B cell (primary cell): ENCODE data around the gene MAST2. TPM values are rescaled to one million over a fixed set of nuclear protein-coding genes. Genes with fewer than 3 reads are reported as not detected.

ENCODE experiments used
- ATAC-seq: fragments of 200-7000 bp; cut with Tn5 transposase; one replicate; pipeline ENCODE4 v1.10.0; 2021; ENCODE audit warnings: low read depth, mild to moderate bottlenecking, moderate number of reproducible peaks, moderate library complexity
- CTCF ChIA-PET: fragments of 350-600 bp; sonication (Branson Sonifier 250); formaldehyde crosslinking; loops from one replicate; lab custom pipeline; 2021; ENCODE audit warnings: antibody characterized with exemption, inconsistent platforms; lab: Charles Lee
- POLR2A ChIA-PET: fragments of 350-600 bp; sonication (Branson Sonifier 250); formaldehyde crosslinking; loops from one replicate; lab custom pipeline; 2021; ENCODE audit warnings: antibody characterized with exemption; lab: Charles Lee
- DNase-seq: peaks from one replicate; pipeline ENCODE4 v3.0.0; 2013
- H2AFZ ChIP-seq: 2 replicates; pipeline ENCODE4 v1.6.1; 2012; ENCODE audit warnings: mild to moderate bottlenecking, low read depth, low read length; ENCODE audit not compliant: insufficient read depth, poor library complexity, severe bottlenecking
- H3K27ac ChIP-seq, 2 donors: 1 replicate in 1 of 2; 2 replicates in 1 of 2; pipeline ENCODE4 v1.5.1; 2012 to 2013; ENCODE audit warnings: low read length in 2 of 2, mild to moderate bottlenecking in 2 of 2, moderate library complexity in 1 of 2
- H3K27me3 ChIP-seq, 4 experiments: fragments of 200-600 bp in 1 of 4; sonication (generic) in 1 of 4; replicated peaks in 1 of 4; 1 replicate in 2 of 4; 2 replicates in 2 of 4; pipeline versions ENCODE4 v1.6.1 to v1.7.0; 2013 to 2016; ENCODE audit warnings: low read length in 3 of 4, mild to moderate bottlenecking in 2 of 4, mixed read lengths in 1 of 4, moderate library complexity in 1 of 4; ENCODE audit not compliant: insufficient read depth in 4 of 4, control insufficient read depth in 3 of 4; ENCODE audit errors: control extremely low read depth in 1 of 4
- H3K36me3 ChIP-seq, 2 experiments: replicated peaks in 1 of 2; 1 replicate in 1 of 2; 2 replicates in 1 of 2; pipeline versions ENCODE4 v1.6.1 to v1.7.1; 2013; ENCODE audit warnings: low read length in 1 of 2; ENCODE audit not compliant: insufficient read depth in 2 of 2, control insufficient read depth in 1 of 2; ENCODE audit errors: control extremely low read depth in 1 of 2, extremely low read depth in 1 of 2
- H3K4me1 ChIP-seq, 2 donors: fragments of 200-600 bp in 1 of 2; sonication (generic) in 1 of 2; 1 replicate in 1 of 2; 2 replicates in 1 of 2; pipeline versions ENCODE4 v1.5.1 to v1.6.1; 2013 to 2017; ENCODE audit warnings: low read length in 2 of 2; ENCODE audit not compliant: control insufficient read depth in 2 of 2, insufficient read depth in 2 of 2
- H3K4me2 ChIP-seq: replicated peaks from 2 replicates; pipeline ENCODE3; 2012; ENCODE audit warnings: mild to moderate bottlenecking, low read depth, low read length; ENCODE audit not compliant: poor library complexity, severe bottlenecking
- H3K4me3 ChIP-seq, 5 experiments: fragments of 200-600 bp in 1 of 5; sonication (generic) in 1 of 5; 1 replicate in 3 of 5; 2 replicates in 2 of 5; pipeline versions ENCODE4 v1.5.1 to v1.7.0; 2011 to 2016; ENCODE audit warnings: low read length in 4 of 5, mild to moderate bottlenecking in 4 of 5, low read depth in 2 of 5, control low read depth in 1 of 5, moderate library complexity in 1 of 5; ENCODE audit not compliant: insufficient read depth in 1 of 5; ENCODE audit errors: control extremely low read depth in 1 of 5, extremely low read depth in 1 of 5
- H3K79me2 ChIP-seq: fragments of 200-600 bp; sonication (generic); one replicate; pipeline ENCODE4 v1.6.0; 2016; ENCODE audit warnings: low read length; ENCODE audit not compliant: control insufficient read depth, insufficient read depth
- H3K9ac ChIP-seq: fragments of 200-600 bp; sonication (generic); 2 replicates; pipeline ENCODE4 v1.6.1; 2017; ENCODE audit warnings: mild to moderate bottlenecking, low read length, moderate library complexity
- H3K9me3 ChIP-seq, 3 donors: one replicate each; pipeline versions ENCODE4 v1.6.1 to v1.7.1; 2013; ENCODE audit warnings: low read length in 2 of 3; ENCODE audit not compliant: control insufficient read depth in 2 of 3, insufficient read depth in 1 of 3; ENCODE audit errors: control extremely low read depth in 1 of 3
- H4K20me1 ChIP-seq: 2 replicates; pipeline ENCODE4 v1.6.0; 2012; ENCODE audit warnings: mild to moderate bottlenecking, low read length; ENCODE audit not compliant: insufficient read depth, control insufficient read depth, poor library complexity, severe bottlenecking
- H3K27ac Mint-ChIP-seq: one replicate; pipeline ENCODE4 v1.8.0; 2021; ENCODE audit warnings: mixed read lengths
- H3K27me3 Mint-ChIP-seq: one replicate; pipeline ENCODE4 v1.8.0; 2021; ENCODE audit warnings: mixed read lengths
- H3K4me1 Mint-ChIP-seq: one replicate; pipeline ENCODE4 v1.8.0; 2021; ENCODE audit warnings: mixed read lengths
- H3K4me3 Mint-ChIP-seq: one replicate; pipeline ENCODE4 v1.8.0; 2021; ENCODE audit warnings: mixed read lengths
- H3K9me3 Mint-ChIP-seq: one replicate; pipeline ENCODE4 v1.8.0; 2022; ENCODE audit warnings: mixed read lengths; ENCODE audit not compliant: insufficient read depth
- CTCF ChIP-seq: fragments of 200-600 bp; IDR thresholded peaks from one replicate; pipeline ENCODE4 v1.8.0; 2022; ENCODE audit warnings: antibody characterized with exemption, mild to moderate bottlenecking
- EZH2 ChIP-seq: IDR thresholded peaks from 2 replicates; pipeline ENCODE4 v1.6.1; 2012; ENCODE audit warnings: borderline replicate concordance, low read depth, mild to moderate bottlenecking, moderate library complexity, low read length; ENCODE audit not compliant: insufficient read depth, poor library complexity, severe bottlenecking
- WGBS: methylation state at CpG from one replicate; pipeline ENCODE4 v1.1.5; 2013; ENCODE audit warnings: missing lambda C conversion rate; ENCODE audit not compliant: insufficient coverage; 5-methylcytosine and 5-hydroxymethylcytosine counted together
- intact Hi-C: fragments of 100-400 bp; cut with micrococcal nuclease; formaldehyde crosslinking; loops from one replicate; pipeline ENCODE4 v1.10.0; 2022
- polyA plus RNA-seq: library from polyadenylated mRNA; depleted of rRNA; stranded (reverse); fragments of >200 nt; gene quantifications from 2 replicates; pipeline ENCODE4 v1.2.3, GENCODE V29; 2012
- total RNA-seq, 2 donors: library from RNA; stranded (reverse); fragments of 120-200 nt in 1 of 2; gene quantifications; 1 replicate in 1 of 2; 2 replicates in 1 of 2; pipeline versions ENCODE4 v1.2.3 to v1.2.4, GENCODE V29; 2013 to 2022

The MAST2 gene
- total and polyA plus RNA-seq, 2 donors (not counting 1 experiment from before 2014, with no cell fraction given) = 12.5 to 23.3 TPM

GRCh38 chr1:45942411-45942810 lies 139.0 kb downstream of the MAST2 start:
- Histone ChIP-seq H3K9me3 (peaks cover under 1 to 13% (median 4%) of the 10 kb centered on the region in 3 donors), H3K4me2 (no peak overlapping the region), H2AFZ (no peak overlapping the region), H3K27me3 (no peaks in the 10 kb centered on the region), H3K79me2 (peaks cover 5% of the 10 kb centered on the region), H3K36me3 (peaks cover 0 to 2% of the 10 kb centered on the region in 2 experiments), H3K27ac (no peak overlapping the region), H4K20me1 (no peaks in the 10 kb centered on the region), H3K4me1 (peaks cover 3% of the 10 kb centered on the region in 2 donors), H3K9ac (no peak overlapping the region), H3K4me3 (no peak overlapping the region)
- WGBS = no CpG with 5 or more reads among the region's 1 CpG
- ChIA-PET POLR2A (no interaction called here), CTCF (no interaction called here)
- Mint-ChIP-seq H3K9me3 (peaks cover 2% of the 10 kb centered on the region), H3K27me3 (no peaks in the 10 kb centered on the region), H3K27ac (no peak overlapping the region), H3K4me1 (peaks cover 5% of the 10 kb centered on the region), H3K4me3 (no peak overlapping the region)
- intact Hi-C loops = no loop called here
- TF ChIP-seq EZH2 = no peak
- ATAC-seq = no peak
- no peak for DNase-seq

DNA sequence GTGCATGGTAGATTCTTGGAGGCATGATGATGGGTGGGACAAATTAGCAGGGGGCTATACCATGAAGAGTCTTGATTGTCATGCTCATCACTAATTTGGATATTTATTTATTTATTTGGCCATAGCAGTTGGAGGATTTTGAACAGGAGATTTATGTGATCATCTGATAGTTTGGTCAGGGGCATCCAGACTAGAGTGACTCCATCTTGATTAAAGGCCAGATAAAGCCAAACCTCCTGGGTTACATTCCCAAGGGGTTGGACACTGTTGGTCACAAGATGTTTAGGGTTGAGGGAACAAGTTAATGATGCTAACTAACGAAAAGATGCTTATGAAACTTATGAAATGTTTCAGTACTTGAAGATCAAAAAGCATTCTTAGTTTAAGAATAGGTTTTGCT lies 139.8 kb downstream of the MAST2 start:
- Histone ChIP-seq H3K4me2 (no peak overlapping the region), H4K20me1 (no peaks in the 10 kb centered on the region), H2AFZ (no peak overlapping the region), H3K36me3 (peaks cover 0 to 2% of the 10 kb centered on the region in 2 experiments), H3K4me1 (peaks cover 4 to 5% of the 10 kb centered on the region in 2 donors), H3K27ac (no peak overlapping the region), H3K27me3 (no peaks in the 10 kb centered on the region), H3K79me2 (peaks cover 5% of the 10 kb centered on the region), H3K4me3 (no peak overlapping the region), H3K9ac (no peak overlapping the region), H3K9me3 (peaks cover 4 to 13% (median 6%) of the 10 kb centered on the region in 3 donors)
- ChIA-PET CTCF (no interaction called here), POLR2A (no interaction called here)
- H3K27ac Mint-ChIP-seq = no peak overlapping the region
- peaks cover 2% of the 10 kb centered on the region for H3K9me3 Mint-ChIP-seq
- H3K4me3 Mint-ChIP-seq = no peak overlapping the region
- H3K4me1 Mint-ChIP-seq = peaks cover 10% of the 10 kb centered on the region
- ATAC-seq = no peak
- intact Hi-C loops = no loop called here
- no peaks in the 10 kb centered on the region for H3K27me3 Mint-ChIP-seq
- TF ChIP-seq CTCF (no peak), EZH2 (no peak)
- no CpG with 5 or more reads among the region's 1 CpG for WGBS
- no peak for DNase-seq
